GM12878 (cell line): ENCODE measurements around the gene VARS2. TPM values are rescaled to one million over a fixed set of nuclear protein-coding genes. Genes with fewer than 3 reads are reported as not detected.

ENCODE experiments used
- ASH2L ChIP-seq: fragments of 300-600, 200-600 bp; sonication (generic); IDR thresholded peaks from 2 replicates; pipeline ENCODE4 v1.6.1; 2017; ENCODE audit warnings: low read depth, mild to moderate bottlenecking, borderline replicate concordance
- BRCA1 ChIP-seq: IDR thresholded peaks from 2 replicates; pipeline ENCODE4 v1.6.1; 2011; ENCODE audit warnings: low read depth, low read length, improper control_type of control experiment
- ESRRA ChIP-seq: IDR thresholded peaks from 2 replicates; pipeline ENCODE4 v1.6.1; 2012; ENCODE audit warnings: mild to moderate bottlenecking, low read length, improper control_type of control experiment
- GABPA ChIP-seq: IDR thresholded peaks from 2 replicates; pipeline ENCODE4 v1.6.1; 2014; ENCODE audit warnings: antibody characterized with exemption, low read depth, mild to moderate bottlenecking, inconsistent platforms
- HDGF ChIP-seq: fragments of 450-650 bp; IDR thresholded peaks from 2 replicates; pipeline ENCODE4 v1.6.1; 2016; ENCODE audit warnings: antibody characterized with exemption
- IRF3 ChIP-seq: fragments of 450-650 bp; IDR thresholded peaks from 2 replicates; pipeline ENCODE4 v1.6.1; 2014; ENCODE audit warnings: mild to moderate bottlenecking
- KDM1A ChIP-seq: fragments of 200-600 bp; sonication (generic); IDR thresholded peaks from 2 replicates; pipeline ENCODE4 v1.6.1; 2016; ENCODE audit warnings: borderline replicate concordance
- LARP7 ChIP-seq: fragments of 450-650 bp; IDR thresholded peaks from 2 replicates; pipeline ENCODE4 v1.6.1; 2017; ENCODE audit warnings: mild to moderate bottlenecking
- NBN ChIP-seq: fragments of 450-650 bp; IDR thresholded peaks from 2 replicates; pipeline ENCODE4 v1.6.1; 2016
- PAX5 ChIP-seq: IDR thresholded peaks from 2 replicates; pipeline ENCODE4 v1.6.1; 2011; ENCODE audit warnings: low read depth, low read length, borderline replicate concordance
- PKNOX1 ChIP-seq: fragments of 450-650 bp; IDR thresholded peaks from 2 replicates; pipeline ENCODE4 v1.6.1; 2016; ENCODE audit warnings: mild to moderate bottlenecking
- POLR2AphosphoS5 ChIP-seq: IDR thresholded peaks from 2 replicates; pipeline ENCODE4 v1.6.1; 2011; ENCODE audit warnings: mild to moderate bottlenecking, low read length, inconsistent platforms
- POU2F2 ChIP-seq: IDR thresholded peaks from 3 replicates; pipeline ENCODE4 v1.6.1; 2011; ENCODE audit warnings: low read depth, mild to moderate bottlenecking, low read length, borderline replicate concordance
- RELA ChIP-seq: fragments of 450-650 bp; IDR thresholded peaks from 2 replicates; pipeline ENCODE4 v1.8.0; 2014; ENCODE audit warnings: borderline replicate concordance; ENCODE audit not compliant: partially characterized antibody
- RUNX3 ChIP-seq: IDR thresholded peaks from 2 replicates; pipeline ENCODE4 v1.6.1; 2012; ENCODE audit warnings: low read length, inconsistent platforms
- SREBF1 ChIP-seq: IDR thresholded peaks from 2 replicates; pipeline ENCODE4 v1.6.1; 2012; ENCODE audit warnings: mild to moderate bottlenecking, low read length
- TBL1XR1 ChIP-seq: IDR thresholded peaks from 2 replicates; pipeline ENCODE4 v1.6.1; 2012; ENCODE audit warnings: low read depth, low read length, improper control_type of control experiment
- TCF12 ChIP-seq: IDR thresholded peaks from 2 replicates; pipeline ENCODE4 v1.6.1; 2011; ENCODE audit warnings: low read depth, mild to moderate bottlenecking, low read length
- TCF3 ChIP-seq: IDR thresholded peaks from 2 replicates; pipeline ENCODE4 v1.6.1; 2012; ENCODE audit warnings: low read depth, mild to moderate bottlenecking, low read length, borderline replicate concordance; ENCODE audit not compliant: insufficient read depth
- ZBTB11 ChIP-seq: fragments of 450-650 bp; formaldehyde crosslinking; IDR thresholded peaks from 2 replicates; pipeline ENCODE4 v1.5.0; 2022; ENCODE audit warnings: mild to moderate bottlenecking, missing genetic modification characterization
- ZNF207 ChIP-seq: fragments of 450-650 bp; IDR thresholded peaks from 2 replicates; pipeline ENCODE4 v1.6.1; 2014; ENCODE audit warnings: antibody characterized with exemption, mild to moderate bottlenecking, borderline replicate concordance
- ZNF217 ChIP-seq: fragments of 450-650 bp; IDR thresholded peaks from 2 replicates; pipeline ENCODE4 v1.6.1; 2017; ENCODE audit warnings: antibody characterized with exemption, mild to moderate bottlenecking
- ZNF687 ChIP-seq: fragments of 450-650 bp; IDR thresholded peaks from 2 replicates; pipeline ENCODE4 v1.6.1; 2017; ENCODE audit warnings: mild to moderate bottlenecking, moderate library complexity
- ZSCAN29 ChIP-seq: fragments of 450-650 bp; IDR thresholded peaks from 2 replicates; pipeline ENCODE4 v1.6.1; 2017; ENCODE audit warnings: mild to moderate bottlenecking, moderate library complexity
- ZZZ3 ChIP-seq: IDR thresholded peaks from 2 replicates; pipeline ENCODE4 v1.6.1; 2011; ENCODE audit warnings: low read depth; ENCODE audit not compliant: control insufficient read depth, insufficient read length
- polyA plus RNA-seq, 11 experiments: library from polyadenylated mRNA; depleted of rRNA in 4 of 11; unstranded in 6 of 11; stranded (reverse) in 5 of 11; fragments of >200 nt; fragmentation: Nextera tagmentation in 4 of 11; fragmentation: Illumina TruSeq in 1 of 11; extraction: Ambion mirVana in 4 of 11; extraction: Trizol in 1 of 11; gene quantifications; 1 replicate in 1 of 11; 2 replicates in 10 of 11; pipeline versions ENCODE4 v1.2.1 to v1.2.3, GENCODE V29; 2011 to 2016; ENCODE audit warnings: inconsistent platforms in 2 of 11, missing spikeins in 2 of 11, low read depth in 1 of 11
- total RNA-seq, 4 experiments: library from RNA; depleted of rRNA in 3 of 4; stranded (reverse); fragments of >200 nt in 3 of 4; fragmentation: Illumina TruSeq in 1 of 4; extraction: Trizol in 1 of 4; gene quantifications; 2 replicates each; pipeline versions ENCODE4 v1.2.1 to v1.2.3, GENCODE V29; 2013 to 2021

Gene VARS2
- total and polyA plus RNA-seq, 10 of the 15 experiments (the other 5 are each of a cell fraction or from before 2014, with no cell fraction given): 3.8 to 70.7 (median 49.1) TPM

GRCh38 chr6:30951907-30952469 is 38.0 kb downstream of the VARS2 start (continued):
- TF ChIP-seq ZNF207: no peak
- TF ChIP-seq ZZZ3: no peak
- TF ChIP-seq GABPA: no peak
- TF ChIP-seq ZNF687: no peak
- no peak for TF ChIP-seq TCF12
- TF ChIP-seq RUNX3: peak; percentile 99
- TF ChIP-seq ZBTB11 (CRISPR knock-in tag): no peak
- TF ChIP-seq POLR2AphosphoS5: no peak
- no peak for TF ChIP-seq LARP7
- TF ChIP-seq POU2F2: no peak
- no peak for TF ChIP-seq ZSCAN29
- TF ChIP-seq TBL1XR1: no peak
- no peak for TF ChIP-seq HDGF
- TF ChIP-seq SREBF1: no peak
- no peak for TF ChIP-seq ZNF217
- no peak for TF ChIP-seq RELA
- no peak for TF ChIP-seq TCF3
- TF ChIP-seq BRCA1: no peak
- TF ChIP-seq ESRRA: peak; percentile 76; the same call in 1 of the 2 replicates
- TF ChIP-seq NBN: no peak
- no peak for TF ChIP-seq KDM1A
- TF ChIP-seq IRF3: no peak
- no peak for TF ChIP-seq PKNOX1
- no peak for TF ChIP-seq ASH2L
- TF ChIP-seq PAX5: no peak
